ENCODE results near the gene SLC4A3.
"Not testable (repeated sequence)": the region's sequence is repeated elsewhere in the genome, so short reads cannot be mapped to it uniquely, and the experiment has no call there.

SLC4A3 gene

DNA sequence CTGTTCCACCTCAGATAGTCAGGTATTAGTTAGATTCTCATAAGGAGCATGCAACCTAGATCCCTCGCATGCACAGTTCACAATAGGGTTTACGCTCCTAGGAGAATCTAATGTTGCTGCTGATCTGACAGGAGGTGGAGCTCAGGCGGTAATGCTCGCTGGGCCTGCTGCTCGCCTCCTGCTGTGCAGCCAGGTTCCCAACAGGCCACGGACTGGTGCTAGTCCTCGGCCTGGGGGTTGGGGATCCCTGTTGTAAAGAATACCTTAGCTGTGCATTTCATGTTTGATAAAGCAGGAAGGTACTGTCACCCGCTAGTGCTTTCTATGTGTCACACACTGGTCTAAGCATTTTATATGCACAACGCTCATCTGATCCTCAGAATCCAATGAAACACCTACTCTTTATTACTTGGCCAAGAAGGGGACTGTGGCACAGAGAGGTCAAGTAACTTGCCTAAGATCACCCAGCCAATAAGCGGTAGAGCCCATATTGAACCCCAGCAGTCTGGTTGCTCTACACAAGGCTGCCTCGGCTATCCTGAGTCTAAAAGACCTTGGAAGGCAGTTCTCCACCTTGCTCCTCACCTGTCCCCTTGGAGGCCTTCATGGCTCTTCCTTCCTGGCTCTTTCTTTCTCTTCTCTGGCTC is 35.8 kb downstream of the SLC4A3 start:
- no peak overlapping the region for H3K4me3 Mint-ChIP-seq

DNA sequence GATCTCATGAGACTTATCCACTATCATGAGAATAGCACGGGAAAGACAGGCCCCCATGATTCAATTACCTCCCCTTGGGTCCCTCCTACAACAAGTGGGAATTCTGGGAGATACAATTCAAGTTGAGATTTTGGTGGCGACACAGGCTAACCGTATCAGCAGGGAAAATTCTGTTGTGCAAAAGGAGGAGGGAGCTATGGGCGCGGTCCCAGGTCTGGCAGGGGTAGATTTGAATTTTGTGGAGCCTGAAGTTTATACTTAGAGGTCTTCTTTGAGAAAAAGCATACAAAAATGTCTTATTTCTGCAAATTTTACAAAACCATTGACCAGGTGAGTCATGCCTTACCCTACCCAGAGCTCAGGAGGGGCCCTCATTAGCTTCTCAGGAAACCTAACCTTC is 36.6 kb downstream of the SLC4A3 start:
- peaks cover 3% of the 10 kb centered on the region for H3K9me3 Mint-ChIP-seq
- H3K4me1 Mint-ChIP-seq (ENCODE audit: low read depth) = no peaks in the 10 kb centered on the region
- no peak overlapping the region for H3K4me3 Mint-ChIP-seq
- H3K27me3 Mint-ChIP-seq = peaks cover 17% of the 10 kb centered on the region
- H3K36me3 Mint-ChIP-seq (ENCODE audit: low read depth) = no peaks in the 10 kb centered on the region
- no peak for DNase-seq
- no peak overlapping the region for H3K27ac Mint-ChIP-seq

More for the DNA sequence above, 35.8 kb downstream of the SLC4A3 start:
- Mint-ChIP-seq H3K4me1 (ENCODE audit: low read depth) (no peaks in the 10 kb centered on the region), H3K36me3 (ENCODE audit: low read depth) (no peaks in the 10 kb centered on the region), H3K9me3 (peaks cover 3% of the 10 kb centered on the region), H3K27ac (no peak overlapping the region), H3K27me3 (peaks cover 23% of the 10 kb centered on the region)
- DNase-seq = no peak

DNA sequence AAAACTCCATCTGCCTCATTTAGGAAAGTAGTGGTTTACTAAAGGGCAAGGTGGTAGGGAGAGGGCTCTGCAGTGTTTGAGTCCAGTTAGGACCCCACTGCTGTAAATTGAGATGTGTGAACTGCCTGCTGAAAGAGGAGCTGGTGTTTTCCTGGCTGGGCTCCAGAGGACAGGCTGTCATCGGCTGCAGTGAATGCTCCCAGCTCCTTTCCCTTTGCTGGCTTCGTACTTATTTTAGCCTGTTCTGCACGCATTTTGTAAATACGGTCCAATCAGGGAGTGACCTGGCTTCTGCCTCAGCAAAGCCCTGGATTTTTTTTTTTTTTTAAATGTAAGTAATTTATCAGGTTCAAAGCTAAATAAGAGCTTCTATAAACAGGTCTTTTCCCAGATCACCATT is 37.5 kb downstream of the SLC4A3 start:
- Mint-ChIP-seq H3K4me3 (no peak overlapping the region), H3K27ac (no peak overlapping the region), H3K9me3 (peaks cover 3% of the 10 kb centered on the region), H3K27me3 (peaks cover 16% of the 10 kb centered on the region), H3K4me1 (ENCODE audit: low read depth) (no peaks in the 10 kb centered on the region), H3K36me3 (ENCODE audit: low read depth) (no peaks in the 10 kb centered on the region)
- no peak for DNase-seq

DNA sequence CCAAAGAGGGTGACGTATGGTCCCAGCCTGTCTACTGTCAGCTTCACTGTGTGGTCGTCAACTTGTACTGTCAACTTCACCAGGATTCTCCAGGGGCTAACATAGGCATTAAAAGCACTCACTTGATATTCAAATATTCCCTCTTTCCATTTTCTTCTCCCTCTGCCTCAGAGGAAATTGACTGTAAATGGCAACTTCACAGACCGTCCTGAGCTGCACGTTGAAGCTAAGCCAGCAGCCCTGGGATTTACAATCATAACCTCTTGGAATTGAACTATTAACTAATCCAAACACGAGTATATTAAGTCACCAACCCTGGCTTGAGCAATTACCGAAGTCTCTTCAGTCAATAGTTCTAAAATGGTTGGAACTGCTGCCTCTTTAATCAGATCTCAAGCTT is 38.5 kb downstream of the SLC4A3 start:
- no peaks in the 10 kb centered on the region for H3K36me3 Mint-ChIP-seq (ENCODE audit: low read depth)
- no peak for DNase-seq
- no peak overlapping the region for H3K4me3 Mint-ChIP-seq
- no peak overlapping the region for H3K27ac Mint-ChIP-seq
- H3K9me3 Mint-ChIP-seq = peaks cover 3% of the 10 kb centered on the region
- H3K27me3 Mint-ChIP-seq = peaks cover 12% of the 10 kb centered on the region
- no peaks in the 10 kb centered on the region for H3K4me1 Mint-ChIP-seq (ENCODE audit: low read depth)

DNA sequence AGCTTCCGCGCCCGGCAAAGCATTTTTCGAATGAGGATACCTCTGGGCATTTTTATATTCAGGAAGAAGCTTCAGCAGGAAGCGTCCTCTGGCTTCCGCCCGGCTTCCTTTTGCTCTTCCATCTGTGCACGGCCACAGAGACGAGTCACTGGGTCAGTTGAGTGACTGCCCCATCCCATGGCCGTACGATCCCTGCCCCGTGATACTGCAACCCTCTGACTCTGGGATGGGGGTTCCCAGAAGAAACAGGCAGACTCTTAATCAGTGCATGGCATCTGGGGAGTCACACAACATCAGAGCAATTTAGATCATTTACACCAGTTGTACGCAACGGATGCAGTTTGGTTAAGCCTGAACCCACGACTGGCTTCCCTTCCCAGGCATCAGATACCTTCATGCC is 40.9 kb downstream of the SLC4A3 start:
- Mint-ChIP-seq H3K4me1 (ENCODE audit: low read depth) (no peaks in the 10 kb centered on the region), H3K4me3 (no peak overlapping the region), H3K9me3 (no peaks in the 10 kb centered on the region), H3K27me3 (peaks cover 5% of the 10 kb centered on the region), H3K36me3 (ENCODE audit: low read depth) (no peaks in the 10 kb centered on the region), H3K27ac (no peak overlapping the region)
- DNase-seq = no peak

DNA sequence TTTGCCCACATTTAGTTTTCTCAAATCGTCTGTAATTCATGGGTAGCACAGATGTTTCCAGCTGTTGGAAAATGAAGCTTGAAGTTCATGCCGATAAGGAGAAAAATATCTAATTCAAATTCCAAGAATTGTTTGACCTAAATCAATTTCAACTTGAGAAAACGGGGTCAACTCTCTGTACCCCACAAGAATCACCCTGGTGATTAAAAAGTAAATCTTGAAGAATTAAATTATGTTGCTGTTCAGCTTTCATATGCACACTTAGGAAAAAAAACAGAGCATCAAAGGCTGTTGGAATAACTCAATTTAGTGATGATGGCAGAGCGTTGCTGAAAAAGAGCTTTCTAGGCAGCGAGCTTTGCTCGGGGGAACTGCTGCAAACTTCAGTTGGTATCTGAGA is 43.0 kb downstream of the SLC4A3 start:
- H3K4me1 Mint-ChIP-seq (ENCODE audit: low read depth) = no peaks in the 10 kb centered on the region
- no peak for DNase-seq
- no peak overlapping the region for H3K27ac Mint-ChIP-seq
- H3K4me3 Mint-ChIP-seq = no peak overlapping the region
- H3K9me3 Mint-ChIP-seq = no peaks in the 10 kb centered on the region
- H3K36me3 Mint-ChIP-seq (ENCODE audit: low read depth) = no peaks in the 10 kb centered on the region
- H3K27me3 Mint-ChIP-seq = peaks cover 18% of the 10 kb centered on the region

DNA sequence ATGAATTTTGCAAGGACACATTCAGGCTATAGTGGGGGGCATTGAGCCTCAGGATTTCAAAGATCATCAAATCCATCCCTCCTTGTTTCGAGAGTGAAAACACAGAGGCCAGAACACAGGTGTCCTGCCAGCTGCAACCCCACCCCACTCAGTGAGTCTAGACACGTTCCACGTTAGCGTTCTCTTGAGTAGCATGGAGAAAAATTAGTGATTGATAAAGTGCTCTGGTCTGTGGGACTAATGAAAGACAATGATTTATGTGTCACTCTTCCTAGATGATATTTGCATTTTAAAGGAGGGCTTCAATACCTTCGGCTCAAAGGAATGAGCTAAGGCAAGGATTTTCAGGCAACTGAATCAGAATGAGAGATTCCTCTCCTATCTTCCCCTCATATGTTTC is 43.8 kb downstream of the SLC4A3 start:
- Mint-ChIP-seq H3K9me3 (no peaks in the 10 kb centered on the region), H3K4me3 (no peak overlapping the region), H3K4me1 (ENCODE audit: low read depth) (no peaks in the 10 kb centered on the region), H3K36me3 (ENCODE audit: low read depth) (no peaks in the 10 kb centered on the region), H3K27ac (no peak overlapping the region), H3K27me3 (peaks cover 24% of the 10 kb centered on the region)
- no peak for DNase-seq

DNA sequence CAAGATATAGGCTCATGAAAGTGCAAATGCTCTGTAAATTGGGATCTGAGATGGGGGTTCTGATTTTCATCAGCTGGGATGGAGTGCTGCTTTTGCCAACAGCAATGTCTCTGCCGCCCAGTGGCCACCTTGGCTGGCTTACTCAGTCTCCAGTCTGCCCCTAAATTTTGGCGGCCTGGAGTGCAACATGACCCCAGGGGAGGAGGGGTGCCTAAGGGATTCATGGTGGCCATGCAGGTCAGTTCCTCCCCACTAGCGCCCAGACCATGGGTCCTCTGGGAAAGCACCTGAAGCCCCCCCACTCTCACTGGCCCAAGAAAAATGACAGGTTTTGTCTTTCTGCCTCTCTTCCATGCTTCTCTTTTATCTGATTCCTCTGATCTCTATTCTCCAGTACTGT is 45.0 kb downstream of the SLC4A3 start:
- H3K9me3 Mint-ChIP-seq = no peaks in the 10 kb centered on the region
- peaks cover 29% of the 10 kb centered on the region for H3K27me3 Mint-ChIP-seq
- no peak for DNase-seq
- no peaks in the 10 kb centered on the region for H3K4me1 Mint-ChIP-seq (ENCODE audit: low read depth)
- no peak overlapping the region for H3K4me3 Mint-ChIP-seq
- no peak overlapping the region for H3K27ac Mint-ChIP-seq
- H3K36me3 Mint-ChIP-seq (ENCODE audit: low read depth) = no peaks in the 10 kb centered on the region

DNA sequence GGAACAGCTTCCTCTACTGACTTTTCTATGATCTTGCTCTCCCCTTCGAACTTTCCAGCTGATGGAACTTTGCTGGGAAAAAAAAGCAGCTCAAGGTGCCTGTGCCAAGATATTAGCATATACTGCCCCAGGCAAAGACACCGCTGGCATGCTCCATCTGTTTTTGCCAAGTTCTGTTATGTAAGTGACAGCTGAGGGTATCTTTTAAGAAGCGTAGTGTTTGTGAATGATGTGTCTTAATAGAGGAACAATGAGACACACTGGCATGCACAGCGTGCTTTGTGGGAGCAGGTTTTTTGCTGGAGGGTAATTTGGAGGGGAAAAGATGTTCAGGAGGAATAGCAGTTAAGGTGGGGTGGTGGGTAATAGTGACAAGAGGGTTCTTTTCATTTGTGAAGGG is 47.8 kb downstream of the SLC4A3 start:
- H3K36me3 Mint-ChIP-seq (ENCODE audit: low read depth) = no peaks in the 10 kb centered on the region
- no peak overlapping the region for H3K4me3 Mint-ChIP-seq
- peaks cover 36% of the 10 kb centered on the region for H3K27me3 Mint-ChIP-seq
- H3K4me1 Mint-ChIP-seq (ENCODE audit: low read depth) = no peaks in the 10 kb centered on the region
- H3K9me3 Mint-ChIP-seq = no peaks in the 10 kb centered on the region
- DNase-seq = no peak
- H3K27ac Mint-ChIP-seq = no peak overlapping the region

DNA sequence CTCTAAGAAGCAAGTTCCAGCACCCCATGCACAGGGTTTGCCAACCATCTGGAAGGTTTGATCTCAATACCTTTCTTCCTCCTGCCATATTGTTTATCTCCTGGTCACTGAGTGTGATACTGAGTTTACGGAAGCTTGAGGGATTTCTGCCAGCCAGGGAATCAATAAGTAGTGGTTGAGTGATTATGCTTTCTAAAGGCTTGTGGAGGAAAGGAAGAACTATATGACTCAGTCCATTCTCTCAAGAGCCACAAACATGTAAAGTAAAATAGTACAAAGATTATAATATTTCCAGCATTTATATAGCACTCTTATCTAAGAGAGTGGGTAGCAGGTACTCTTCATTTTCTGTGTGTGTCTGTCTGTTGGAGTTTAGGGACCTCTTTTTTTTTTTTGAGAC is 49.2 kb downstream of the SLC4A3 start:
- Mint-ChIP-seq H3K9me3 (no peaks in the 10 kb centered on the region), H3K27me3 (peaks cover 37% of the 10 kb centered on the region), H3K4me3 (no peak overlapping the region), H3K36me3 (ENCODE audit: low read depth) (no peaks in the 10 kb centered on the region), H3K27ac (no peak overlapping the region), H3K4me1 (ENCODE audit: low read depth) (no peaks in the 10 kb centered on the region)
- no peak for DNase-seq

DNA sequence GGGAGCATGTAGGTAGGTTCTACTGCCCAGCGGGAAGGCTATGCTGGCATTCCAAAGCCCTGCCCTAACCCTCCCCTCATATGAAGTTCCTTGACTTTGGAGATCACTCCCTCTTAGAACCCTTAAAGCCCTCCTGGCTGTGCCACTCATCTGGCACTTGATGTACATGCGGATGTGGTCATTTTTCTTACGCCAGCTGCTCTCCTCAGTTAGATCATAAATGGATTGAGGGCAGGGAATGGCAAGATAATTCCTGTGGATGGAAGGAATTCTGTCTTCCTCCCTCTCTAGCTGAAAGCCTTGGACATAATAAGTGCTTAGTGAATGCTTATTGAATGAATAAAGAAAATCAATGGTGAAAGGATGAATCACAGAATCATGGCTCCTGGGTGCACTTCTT is 51.6 kb downstream of the SLC4A3 start:
- H3K27ac Mint-ChIP-seq = no peak overlapping the region
- DNase-seq = no peak
- H3K4me3 Mint-ChIP-seq = no peak overlapping the region
- H3K36me3 Mint-ChIP-seq (ENCODE audit: low read depth) = no peaks in the 10 kb centered on the region
- peaks cover 2% of the 10 kb centered on the region for H3K9me3 Mint-ChIP-seq
- H3K27me3 Mint-ChIP-seq = peaks cover 38% of the 10 kb centered on the region
- no peaks in the 10 kb centered on the region for H3K4me1 Mint-ChIP-seq (ENCODE audit: low read depth)

DNA sequence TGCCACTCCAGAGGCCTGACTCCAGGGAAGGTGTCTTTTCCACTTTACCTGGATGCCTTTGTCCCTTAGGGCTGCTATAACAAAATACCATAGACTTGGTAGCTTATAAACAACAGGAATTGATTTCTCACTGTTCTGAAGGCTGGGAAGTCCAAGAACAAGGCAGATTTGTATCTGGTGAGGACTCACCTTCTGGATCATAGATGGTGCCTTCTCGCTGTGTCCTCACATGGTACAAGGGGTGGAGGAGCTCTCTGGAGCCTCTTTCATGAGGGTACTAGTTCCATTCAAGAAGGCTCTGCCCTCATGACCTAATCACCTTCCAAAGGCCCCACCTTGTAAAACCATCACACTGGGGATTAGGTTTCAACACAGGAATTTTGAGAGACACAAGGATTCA is 52.1 kb downstream of the SLC4A3 start:
- H3K27ac Mint-ChIP-seq = no peak overlapping the region
- no peak for DNase-seq
- H3K27me3 Mint-ChIP-seq = peaks cover 37% of the 10 kb centered on the region
- H3K4me3 Mint-ChIP-seq = no peak overlapping the region
- no peaks in the 10 kb centered on the region for H3K4me1 Mint-ChIP-seq (ENCODE audit: low read depth)
- H3K36me3 Mint-ChIP-seq (ENCODE audit: low read depth) = no peaks in the 10 kb centered on the region
- peaks cover 2% of the 10 kb centered on the region for H3K9me3 Mint-ChIP-seq

DNA sequence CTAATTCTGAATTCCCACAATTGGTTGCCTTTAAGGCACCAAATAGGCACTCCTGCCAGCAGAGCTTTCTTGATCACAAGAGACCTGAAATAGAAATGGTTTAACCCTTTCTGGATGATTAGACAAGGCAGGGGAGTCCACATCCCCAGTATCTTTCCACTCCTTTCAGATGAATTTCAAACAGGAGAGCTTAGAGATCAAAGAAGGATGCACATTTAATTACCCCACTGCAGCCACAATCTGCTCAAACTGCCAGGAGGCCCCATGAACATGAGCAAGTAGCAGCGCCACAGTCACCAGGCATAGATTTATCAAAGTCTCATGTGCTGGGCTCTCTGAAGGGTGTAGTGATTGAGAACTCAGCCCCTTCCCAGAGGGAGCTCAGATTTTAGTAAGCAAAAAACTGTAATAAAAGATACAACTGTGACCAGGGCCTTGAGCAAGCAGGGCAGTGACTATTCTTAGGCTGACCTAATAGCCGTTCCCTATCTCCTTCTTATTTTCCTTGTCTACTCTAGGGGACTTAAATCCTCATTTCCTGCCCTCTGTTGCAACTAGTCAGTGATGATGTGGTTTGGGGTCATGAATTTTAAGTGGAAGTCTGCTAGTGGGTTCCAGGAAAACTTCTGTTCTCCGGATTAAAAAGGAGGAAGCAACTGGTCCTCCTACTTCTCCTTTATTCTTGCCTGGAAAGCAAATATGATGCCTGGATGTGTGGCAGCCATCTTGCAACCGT is 53.7 kb downstream of the SLC4A3 start:
- peaks cover 22% of the 10 kb centered on the region for H3K27me3 Mint-ChIP-seq
- no peaks in the 10 kb centered on the region for H3K36me3 Mint-ChIP-seq (ENCODE audit: low read depth)
- no peak overlapping the region for H3K27ac Mint-ChIP-seq
- no peak overlapping the region for H3K4me3 Mint-ChIP-seq
- peaks cover 8% of the 10 kb centered on the region for H3K4me1 Mint-ChIP-seq (ENCODE audit: low read depth)
- DNase-seq = no peak
- peaks cover 2% of the 10 kb centered on the region for H3K9me3 Mint-ChIP-seq

DNA sequence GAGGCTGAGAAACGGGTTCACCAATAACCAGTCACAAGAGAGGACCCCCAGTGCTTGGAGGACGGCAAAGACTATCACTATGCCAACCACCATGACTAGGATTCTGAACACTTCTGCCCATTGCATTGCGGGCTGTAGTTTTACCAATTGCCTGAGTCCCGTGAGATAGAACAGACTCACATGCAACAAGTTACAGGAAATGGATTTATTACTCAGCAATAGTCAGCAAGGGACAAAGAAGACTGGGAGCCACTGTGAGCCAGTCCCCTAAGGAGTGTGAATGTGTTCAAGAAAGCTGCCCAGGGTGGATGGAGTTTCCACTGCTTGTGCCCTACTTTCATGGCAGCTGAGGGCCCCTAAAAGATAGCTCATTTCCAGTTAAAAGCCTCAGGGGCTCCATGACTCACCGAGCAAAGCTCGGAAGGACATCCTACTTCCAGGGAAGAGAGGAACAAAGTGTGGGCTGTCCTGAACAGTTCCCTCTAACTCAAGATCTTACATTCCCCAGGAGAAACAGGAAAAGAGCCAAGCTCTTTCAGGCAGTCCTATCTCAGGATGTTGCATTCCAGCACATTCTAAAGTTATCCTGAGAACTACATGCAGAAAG is 54.4 kb downstream of the SLC4A3 start:
- H3K4me3 Mint-ChIP-seq = no peak overlapping the region
- H3K36me3 Mint-ChIP-seq (ENCODE audit: low read depth) = no peaks in the 10 kb centered on the region
- H3K27me3 Mint-ChIP-seq = peaks cover 16% of the 10 kb centered on the region
- peaks cover 2% of the 10 kb centered on the region for H3K9me3 Mint-ChIP-seq
- H3K4me1 Mint-ChIP-seq (ENCODE audit: low read depth) = peaks cover 8% of the 10 kb centered on the region
- DNase-seq = no peak
- H3K27ac Mint-ChIP-seq = no peak overlapping the region

DNA sequence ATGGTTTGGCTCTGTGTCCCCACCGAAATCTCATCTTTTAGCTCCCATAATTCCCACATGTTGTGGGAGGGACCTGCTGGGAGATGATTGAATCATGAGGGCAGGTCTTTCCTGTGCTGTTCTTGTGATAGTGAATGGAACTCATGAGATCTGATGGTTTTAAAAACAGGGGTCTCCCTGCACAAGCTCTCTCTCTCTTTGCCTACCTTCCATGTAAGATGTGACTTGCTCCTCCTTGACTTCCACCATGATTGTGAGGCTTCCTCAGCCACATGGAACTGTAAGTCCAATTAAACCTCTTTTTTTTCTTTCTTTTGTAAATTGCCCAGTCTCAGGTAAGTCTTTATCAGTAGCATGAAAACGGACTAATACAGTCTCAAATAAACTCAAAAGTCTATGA is 56.0 kb downstream of the SLC4A3 start:
- not testable (repeated sequence) for H3K4me1 Mint-ChIP-seq (ENCODE audit: low read depth); DNase-seq; H3K36me3 Mint-ChIP-seq (ENCODE audit: low read depth); H3K9me3 Mint-ChIP-seq; H3K4me3 Mint-ChIP-seq; H3K27ac Mint-ChIP-seq
- peaks cover 25% of the 10 kb centered on the region for H3K27me3 Mint-ChIP-seq

Measured in activated T-cell treated with anti-CD3 and anti-CD28 coated beads, Interleukin-2, amount 50 U/mL, for 24 hours (primary cell).